GM21526 (cell line): ENCODE measurements around the gene TBC1D7.

Experiments
- ATAC-seq: cut with Tn5 transposase; IDR thresholded peaks from one replicate; pipeline ENCODE4 v1.9.1; 2021; ENCODE audit warnings: moderate library complexity; ENCODE audit not compliant: unreplicated experiment, low FRiP score

TBC1D7 gene

DNA sequence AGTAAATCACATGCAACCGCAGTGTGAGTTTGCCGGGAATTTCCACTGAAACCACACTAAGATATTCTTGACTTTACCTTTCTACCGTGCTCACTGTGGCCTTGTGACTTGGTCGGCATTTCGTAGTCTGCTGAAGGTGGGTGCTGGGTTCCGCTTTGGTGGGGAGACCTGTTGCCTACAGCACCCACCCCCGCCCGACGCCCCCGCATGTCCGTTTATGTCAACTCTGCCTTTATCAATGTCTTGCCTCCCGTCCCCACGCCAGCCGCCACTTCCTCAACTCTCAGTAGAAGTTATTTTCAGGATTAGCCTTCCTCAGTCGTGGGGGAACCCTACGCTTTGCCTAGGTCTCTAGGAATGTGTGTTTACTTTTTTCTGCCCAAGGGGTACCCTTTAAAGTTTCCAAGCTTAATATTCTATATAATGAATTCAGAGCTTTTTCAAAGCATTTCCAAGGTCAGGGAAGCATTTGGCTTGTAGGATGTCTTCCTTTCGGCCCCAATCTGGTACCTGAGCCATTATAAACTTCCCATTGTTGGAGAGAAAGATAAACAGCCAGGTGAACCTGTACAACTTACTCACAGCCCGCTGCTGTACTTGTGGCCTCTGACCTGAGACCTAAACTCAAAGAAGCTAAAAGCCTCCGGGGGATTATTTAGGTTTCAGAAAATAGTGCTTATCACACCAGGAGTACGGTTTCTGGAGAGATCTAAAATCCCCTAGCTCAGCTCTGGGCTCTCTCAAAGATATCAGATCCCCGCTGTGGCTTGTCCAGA, 54.2 kb downstream of the TBC1D7 start:
- ATAC-seq, result no peak

GRCh38 chr6:13273202-13273930, 55.0 kb downstream of the TBC1D7 start:
- ATAC-seq, result no peak

DNA sequence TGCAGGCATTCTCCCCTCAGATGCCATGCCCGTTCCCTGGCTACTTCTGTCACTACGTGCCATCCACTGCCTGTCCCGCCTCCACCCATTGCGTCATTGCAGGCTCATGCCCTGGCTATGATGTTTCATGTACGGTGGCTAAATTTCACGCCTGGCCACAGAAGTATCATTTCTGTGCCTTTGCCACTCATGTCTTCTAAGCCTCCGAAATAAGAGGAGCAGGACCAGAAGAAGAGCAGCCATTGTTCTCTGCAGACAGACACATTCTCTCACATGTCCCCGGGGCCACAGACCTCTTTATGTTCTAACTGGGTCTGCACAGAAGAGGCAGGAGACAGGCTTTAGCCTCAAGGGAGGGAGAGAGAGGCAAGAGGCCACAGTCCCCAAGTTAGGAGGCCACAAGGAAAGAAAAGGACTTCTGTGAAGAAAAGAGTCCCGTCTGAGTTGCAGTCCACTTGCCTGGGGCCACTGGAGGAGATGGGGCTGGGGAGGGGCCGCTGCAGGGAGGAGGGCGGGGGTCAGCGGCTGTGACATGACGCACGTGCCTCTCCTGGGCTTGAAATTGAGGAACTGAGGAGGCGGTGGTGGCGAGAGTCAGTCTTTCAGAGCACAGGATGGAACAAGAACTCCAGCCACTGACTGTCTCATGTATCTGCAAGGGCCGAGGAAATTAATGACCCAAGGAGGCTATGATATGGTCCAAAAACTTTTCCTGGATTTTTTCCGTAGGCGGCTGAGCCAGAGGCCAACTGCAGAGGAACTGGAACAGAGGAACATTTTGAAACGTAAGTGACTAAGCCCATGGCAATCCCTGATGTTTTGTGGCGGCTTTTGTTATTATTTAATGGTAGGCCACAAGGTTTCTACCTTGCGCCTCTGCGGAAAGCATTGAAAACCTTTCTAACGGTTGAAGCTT, 55.9 kb downstream of the TBC1D7 start:
- peak; percentile 60 for ATAC-seq

DNA sequence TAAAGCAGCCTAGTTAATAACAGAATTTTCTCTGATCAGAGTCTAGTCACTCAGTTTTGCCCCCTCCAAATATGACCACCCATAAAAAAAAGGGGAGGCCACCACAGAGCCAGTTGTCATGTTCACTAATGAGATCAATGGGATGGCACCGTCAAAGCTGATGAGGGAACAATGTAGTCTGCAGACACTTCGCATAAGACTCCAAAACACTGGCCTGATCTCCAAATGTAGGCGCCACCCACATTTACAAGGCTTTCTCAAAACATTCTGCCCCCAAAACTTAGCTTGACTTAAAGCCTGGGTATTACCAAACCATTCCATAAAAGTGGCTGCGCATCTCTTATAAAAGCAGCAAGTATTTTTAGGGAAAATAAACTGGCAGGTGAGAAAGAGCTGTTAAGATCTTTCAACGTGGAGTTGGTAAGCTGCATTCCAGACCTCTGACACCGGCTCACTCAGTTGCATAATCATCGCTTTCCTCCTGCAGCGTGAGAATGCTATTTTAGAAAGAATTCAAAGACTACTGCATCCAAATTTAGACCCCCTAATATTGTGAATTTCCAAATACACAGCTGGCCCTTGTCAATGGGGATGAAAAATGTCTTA, 59.3 kb downstream of the TBC1D7 start:
- ATAC-seq, result no peak

GRCh38 chr6:13267142-13267651, 61.1 kb downstream of the TBC1D7 start:
- no peak for ATAC-seq

DNA sequence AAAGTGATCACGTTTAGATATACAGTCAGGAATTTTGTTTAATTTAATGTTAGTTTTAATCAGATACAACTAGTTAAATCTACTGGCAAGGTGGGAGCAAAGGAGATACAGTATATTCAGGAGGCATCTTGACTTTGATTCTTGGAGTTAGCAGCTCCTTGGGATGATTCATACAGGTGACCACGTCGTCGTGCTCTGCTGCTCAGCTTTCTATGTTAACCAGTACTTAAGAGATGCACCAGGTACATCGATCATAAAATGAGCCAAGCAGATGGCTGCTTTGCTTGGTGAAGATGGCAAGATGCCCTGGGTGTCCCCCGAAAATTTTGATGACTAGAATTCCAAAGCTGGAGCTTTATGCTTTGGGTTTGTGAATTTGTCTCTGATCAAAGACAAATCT, 64.7 kb downstream of the TBC1D7 start:
- ATAC-seq, result no peak

GRCh38 chr6:13262302-13263230, 65.8 kb downstream of the TBC1D7 start:
- no peak for ATAC-seq

GRCh38 chr6:13261464-13261994, 66.8 kb downstream of the TBC1D7 start:
- ATAC-seq, result peak; percentile 67

DNA sequence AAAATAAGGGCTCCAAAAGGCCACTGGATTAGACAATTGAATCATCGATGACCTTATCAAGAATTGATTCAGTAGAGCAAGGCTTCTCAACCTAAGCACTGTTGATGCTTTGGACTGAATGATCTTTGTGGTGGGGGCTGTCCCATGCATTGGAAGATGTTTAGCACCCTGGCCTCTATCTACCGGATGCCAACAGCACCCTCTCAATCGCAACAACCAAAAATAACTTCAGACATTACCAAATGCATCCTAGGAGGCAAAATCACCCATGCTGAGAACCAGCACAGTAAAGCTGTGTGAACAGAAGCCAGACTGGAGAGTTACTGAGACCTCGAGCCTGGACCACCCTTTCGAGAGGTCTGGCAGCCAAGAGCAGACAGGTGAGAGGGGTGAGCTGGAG, 67.5 kb downstream of the TBC1D7 start:
- ATAC-seq, result no peak

- no peak for ATAC-seq
Measured at GRCh38 chr6:13260101-13260598, 68.2 kb downstream of the TBC1D7 start.

DNA sequence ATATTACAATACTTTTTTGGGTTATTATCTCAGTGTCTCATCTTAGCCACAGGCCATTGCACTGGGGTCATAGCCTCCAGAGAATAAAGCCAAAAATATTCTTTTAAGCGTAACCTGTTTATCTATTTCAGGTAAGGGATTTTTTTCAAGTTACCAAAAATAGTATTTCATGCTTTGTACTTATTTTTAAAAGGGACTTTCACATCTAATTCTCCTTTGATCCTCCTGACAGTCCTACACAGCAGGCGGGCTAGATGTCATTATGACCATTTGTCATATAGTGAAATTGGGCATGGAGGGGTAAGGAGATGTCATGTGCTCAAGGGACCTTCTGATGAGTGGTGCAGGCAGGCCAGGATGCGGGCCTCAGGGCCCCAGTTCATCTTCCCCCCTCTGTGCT, 68.9 kb downstream of the TBC1D7 start:
- ATAC-seq, result no peak

DNA sequence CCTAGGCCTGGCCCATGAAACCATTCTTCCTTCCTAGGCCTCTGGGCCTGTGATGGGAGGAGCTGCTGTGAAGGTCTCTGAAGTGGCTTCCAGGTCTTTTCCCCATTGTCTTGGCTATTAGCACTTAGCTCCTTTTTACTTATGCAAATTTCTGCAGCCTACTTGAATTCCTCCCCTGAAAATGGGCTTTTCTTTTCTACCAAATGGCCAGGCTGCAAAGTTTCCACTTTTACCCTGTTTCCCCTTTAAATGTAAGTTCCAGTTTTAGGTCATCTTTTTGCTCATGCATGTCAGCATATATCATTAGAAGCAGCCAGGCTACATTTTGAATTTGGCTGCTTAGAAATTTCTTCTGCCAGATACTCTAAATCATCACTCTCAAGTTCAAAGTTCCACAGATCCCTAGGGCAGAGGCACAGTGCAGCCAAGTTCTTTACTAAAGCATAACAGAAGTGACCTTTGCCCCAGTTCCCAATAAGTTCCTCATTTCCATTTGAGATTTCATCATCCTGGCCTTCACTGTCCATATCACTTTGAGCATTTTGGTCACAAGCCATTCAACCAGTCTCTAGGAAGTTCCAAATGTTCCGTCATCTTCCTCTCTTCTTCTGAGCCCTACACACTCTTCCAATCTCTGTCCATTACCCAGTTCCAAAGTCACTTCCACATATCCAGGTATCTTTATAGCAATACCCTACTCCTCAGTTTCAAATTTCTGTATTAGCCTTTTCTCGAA, 71.9 kb downstream of the TBC1D7 start:
- ATAC-seq, result no peak
